Ectodermal cell (in vitro differentiated cells): ENCODE results near the gene OR9A4.

Experiments used
- H3K27ac ChIP-seq: 2 replicates; pipeline ENCODE4 v1.7.0; 2013; ENCODE audit warnings: mild to moderate bottlenecking, low read depth, low read length; ENCODE audit not compliant: insufficient read depth, poor library complexity, severe bottlenecking
- H3K27me3 ChIP-seq: 2 replicates; pipeline ENCODE4 v1.7.0; 2013; ENCODE audit warnings: mild to moderate bottlenecking, low read length; ENCODE audit not compliant: insufficient read depth, control insufficient read depth, poor library complexity, severe bottlenecking
- H3K36me3 ChIP-seq: one replicate; pipeline ENCODE4 v1.7.0; 2013; ENCODE audit warnings: low read length; ENCODE audit not compliant: control insufficient read depth, insufficient read depth
- H3K4me1 ChIP-seq: one replicate; pipeline ENCODE4 v1.7.0; 2013; ENCODE audit warnings: low read length; ENCODE audit not compliant: control insufficient read depth, insufficient read depth
- H3K4me3 ChIP-seq: 2 replicates; pipeline ENCODE4 v1.7.0; 2013; ENCODE audit warnings: low read depth, low read length, control low read depth; ENCODE audit not compliant: insufficient read depth
- H3K9me3 ChIP-seq: 2 replicates; pipeline ENCODE4 v1.7.0; 2013; ENCODE audit warnings: mild to moderate bottlenecking, low read length, moderate library complexity; ENCODE audit not compliant: control insufficient read depth
- WGBS, 2 experiments: methylation state at CpG; one replicate each; pipeline ENCODE4 v1.1.7; 2013; ENCODE audit warnings: missing lambda C conversion rate in 2 of 2; 5-methylcytosine and 5-hydroxymethylcytosine counted together

Gene OR9A4

DNA sequence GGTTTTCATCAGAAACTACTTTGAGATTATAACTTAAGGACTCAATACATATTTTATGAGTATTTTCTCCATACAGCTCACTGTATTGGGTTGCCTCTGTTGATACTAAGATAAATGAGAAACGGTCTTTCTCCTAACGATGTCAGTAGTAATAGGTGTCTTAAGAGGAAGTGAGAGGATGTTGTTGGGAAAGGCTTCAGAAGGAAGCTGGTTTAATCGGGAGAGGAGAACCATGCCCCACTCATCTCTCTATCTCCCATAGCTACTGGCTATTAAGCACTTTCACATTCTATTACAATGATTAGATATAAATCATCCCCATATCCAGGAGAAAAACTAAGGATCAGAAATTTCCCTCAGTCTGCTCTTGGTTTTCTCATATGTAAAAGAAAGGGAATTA is 28.6 kb downstream of the OR9A4 start:
- Histone ChIP-seq H3K27me3 (no peaks in the 10 kb centered on the region), H3K4me1 (no peaks in the 10 kb centered on the region), H3K36me3 (no peaks in the 10 kb centered on the region), H3K4me3 (no peak overlapping the region), H3K27ac (no peak overlapping the region), H3K9me3 (no peaks in the 10 kb centered on the region)
- 92 to 100% methylated on average over 3 of the region's 3 CpGs for WGBS, 2 experiments

DNA sequence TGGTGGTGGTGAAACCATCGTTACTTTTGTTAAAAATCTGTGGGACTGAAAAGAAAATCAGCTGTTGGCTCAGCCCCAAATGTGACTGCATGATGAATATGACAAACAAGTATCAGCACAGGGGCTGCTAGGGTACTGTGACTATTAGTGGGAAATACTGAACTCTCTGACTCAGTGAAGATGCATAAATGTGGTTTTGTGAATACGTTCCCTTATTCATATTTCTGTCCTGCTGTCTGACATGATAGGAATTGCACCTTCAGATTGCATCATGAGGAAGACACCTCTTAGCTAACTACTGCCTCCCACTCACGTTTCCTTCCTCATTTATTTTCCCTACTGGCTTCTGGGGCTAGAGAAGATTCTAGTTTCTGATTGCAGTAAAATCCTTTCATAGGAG is 29.2 kb downstream of the OR9A4 start:
- Histone ChIP-seq H3K36me3 (no peaks in the 10 kb centered on the region), H3K4me1 (no peaks in the 10 kb centered on the region), H3K27me3 (no peaks in the 10 kb centered on the region), H3K27ac (no peak overlapping the region), H3K4me3 (no peak overlapping the region), H3K9me3 (no peaks in the 10 kb centered on the region)
- 90 to 95% methylated on average over 3 of the region's 3 CpGs for WGBS, 2 experiments

DNA sequence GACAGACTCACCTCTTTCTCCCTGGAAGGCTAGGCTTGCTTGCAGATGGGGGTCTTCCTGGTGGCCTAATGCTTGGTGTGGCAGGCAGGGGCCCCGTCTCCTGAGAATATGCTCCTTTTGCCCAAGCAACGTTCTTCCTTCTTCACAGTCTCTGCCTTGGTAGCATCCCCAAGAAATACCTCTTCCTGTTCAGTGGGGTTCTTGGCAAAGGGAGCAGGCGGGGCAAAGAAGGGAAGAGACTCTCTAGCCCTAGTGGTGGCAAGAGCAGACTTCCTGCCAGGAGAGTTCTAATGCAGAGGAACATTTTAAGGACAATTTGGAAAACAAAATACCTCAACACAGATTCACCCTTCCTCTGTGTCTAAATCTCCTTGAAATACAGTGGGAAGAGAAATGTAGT is 30.6 kb downstream of the OR9A4 start, which contains the start of gene CLEC5A:
CLEC5A (minus strand) TSS at position 179 of the 400 bp plus-strand sequence. CDS start 682 bp downstream, outside the sequence.
- WGBS, 2 experiments = 84 to 89% methylated on average over 3 of the region's 3 CpGs
- H3K4me3 ChIP-seq = no peak within 1 kb of the TSS
- no peaks in the 10 kb centered on the region for H3K36me3 ChIP-seq
- no peaks in the 10 kb centered on the region for H3K4me1 ChIP-seq
- no peaks in the 10 kb centered on the region for H3K27me3 ChIP-seq
- no peak within 1 kb of the TSS for H3K27ac ChIP-seq
- H3K9me3 ChIP-seq = no peaks in the 10 kb centered on the region

DNA sequence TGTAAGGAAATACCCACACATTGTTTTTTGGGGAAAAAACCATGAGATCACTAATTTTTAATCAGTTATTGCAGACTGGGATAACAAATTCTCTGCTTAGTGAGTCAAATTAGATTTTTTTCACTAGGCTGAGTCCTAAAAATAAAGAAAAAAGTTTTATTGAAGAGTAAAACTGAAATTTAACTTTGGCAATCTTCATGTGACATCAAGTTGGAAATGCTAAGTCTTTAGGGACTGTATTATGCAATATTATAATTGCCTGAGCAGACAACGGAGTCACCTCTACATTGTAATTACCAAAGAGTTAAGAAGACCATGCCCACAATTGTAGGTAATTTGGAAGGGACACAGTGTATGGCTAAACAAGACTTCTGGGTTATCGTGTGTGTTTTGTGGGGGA is 32.8 kb downstream of the OR9A4 start:
- H3K4me1 ChIP-seq = no peaks in the 10 kb centered on the region
- H3K27ac ChIP-seq = no peak overlapping the region
- no peaks in the 10 kb centered on the region for H3K27me3 ChIP-seq
- 88 to 93% methylated on average over 2 of the region's 2 CpGs for WGBS, 2 experiments
- no peaks in the 10 kb centered on the region for H3K36me3 ChIP-seq
- H3K9me3 ChIP-seq = no peaks in the 10 kb centered on the region
- H3K4me3 ChIP-seq = no peak overlapping the region

DNA sequence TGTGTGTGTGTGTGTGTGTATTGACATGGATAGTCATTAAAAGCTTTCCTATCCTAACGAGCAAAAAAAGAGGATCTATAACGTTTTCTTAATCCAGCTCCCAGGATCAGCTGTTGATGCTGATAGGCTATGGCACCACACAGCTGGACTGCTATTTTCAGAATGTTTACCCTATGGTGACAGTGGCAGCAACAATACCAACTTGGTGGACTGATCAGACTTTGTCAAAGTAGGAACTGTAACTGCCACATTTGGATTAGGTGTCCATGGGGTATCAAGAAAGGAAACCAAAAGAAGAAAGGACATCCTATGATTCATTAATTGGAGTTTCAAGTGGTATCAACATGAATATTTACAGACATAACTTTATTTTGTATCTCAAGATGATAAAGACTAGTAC is 33.3 kb downstream of the OR9A4 start:
- Histone ChIP-seq H3K4me3 (no peak overlapping the region), H3K27ac (no peak overlapping the region), H3K4me1 (no peaks in the 10 kb centered on the region), H3K27me3 (no peaks in the 10 kb centered on the region), H3K9me3 (no peaks in the 10 kb centered on the region), H3K36me3 (no peaks in the 10 kb centered on the region)
- 89 to 92% methylated on average over 2 of the region's 2 CpGs for WGBS, 2 experiments

DNA sequence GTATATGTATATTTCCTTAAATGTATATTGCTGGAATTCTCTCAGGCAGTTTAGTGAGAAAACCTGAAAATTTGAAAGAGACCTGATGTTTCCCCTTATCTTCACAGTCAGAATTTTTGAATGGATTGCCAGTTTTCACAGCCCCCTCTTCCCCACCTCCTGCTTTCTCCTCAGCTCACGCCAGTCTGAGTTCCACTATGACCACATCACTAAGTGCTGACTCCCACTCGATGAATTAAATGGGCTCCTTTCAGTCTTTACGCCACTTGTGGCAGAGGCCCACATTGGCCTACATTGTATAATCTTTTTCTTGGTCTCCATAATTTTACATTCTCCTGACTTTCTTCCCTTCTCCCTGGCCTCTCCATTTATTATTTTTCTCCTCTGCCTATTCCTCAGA is 33.7 kb downstream of the OR9A4 start:
- Histone ChIP-seq H3K27ac (no peak overlapping the region), H3K4me3 (no peak overlapping the region), H3K4me1 (no peaks in the 10 kb centered on the region), H3K9me3 (no peaks in the 10 kb centered on the region), H3K27me3 (no peaks in the 10 kb centered on the region), H3K36me3 (no peaks in the 10 kb centered on the region)
- WGBS, 2 experiments = 93 to 95% methylated on average over 3 of the region's 3 CpGs

DNA sequence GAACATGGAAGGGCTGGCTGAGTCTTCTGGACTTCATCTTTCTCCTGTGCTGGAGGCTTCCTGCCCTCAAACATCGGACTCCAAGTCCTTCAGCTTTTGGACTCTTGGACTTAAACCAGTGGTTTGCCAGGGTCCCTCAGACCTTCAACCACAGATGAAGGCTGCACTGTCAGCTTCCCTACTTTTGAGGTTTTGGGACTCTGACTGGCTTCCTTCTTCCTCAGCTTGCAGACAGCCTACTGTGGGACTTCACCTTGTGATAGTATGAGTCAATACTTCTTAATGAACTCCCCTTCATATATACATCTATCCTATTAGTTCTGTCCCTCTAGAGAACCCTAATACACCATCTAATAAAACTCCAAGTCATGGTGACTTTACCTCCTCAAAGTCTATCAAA is 34.6 kb downstream of the OR9A4 start:
- Histone ChIP-seq H3K36me3 (no peaks in the 10 kb centered on the region), H3K4me3 (no peak overlapping the region), H3K27me3 (no peaks in the 10 kb centered on the region), H3K27ac (no peak overlapping the region), H3K9me3 (no peaks in the 10 kb centered on the region), H3K4me1 (no peaks in the 10 kb centered on the region)
- 95 to 96% methylated on average over 1 of the region's 1 CpG for WGBS, 2 experiments

DNA sequence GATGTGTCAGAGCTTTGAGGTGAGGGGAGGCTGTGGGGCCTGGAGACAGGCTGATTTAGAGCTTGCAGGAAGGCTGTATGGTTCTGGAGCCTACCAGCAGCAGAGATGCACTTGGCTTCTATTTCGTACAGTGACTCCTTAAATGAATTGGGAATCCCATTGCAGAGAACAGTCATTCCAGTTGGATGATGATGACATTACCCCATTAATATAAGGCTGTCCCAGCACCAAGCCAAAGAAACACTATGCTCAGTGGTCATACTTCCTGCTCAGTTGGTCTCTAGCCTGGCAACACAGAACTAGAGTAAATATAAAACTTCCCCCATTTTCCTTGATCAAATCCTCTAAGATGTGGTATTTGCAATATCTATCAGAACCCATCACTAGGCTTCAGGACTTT is 36.3 kb downstream of the OR9A4 start:
- H3K27me3 ChIP-seq = no peaks in the 10 kb centered on the region
- WGBS, 2 experiments = 90 to 98% methylated on average over 1 of the region's 1 CpG
- H3K27ac ChIP-seq = no peak overlapping the region
- H3K4me1 ChIP-seq = no peaks in the 10 kb centered on the region
- no peak overlapping the region for H3K4me3 ChIP-seq
- H3K36me3 ChIP-seq = no peaks in the 10 kb centered on the region
- no peaks in the 10 kb centered on the region for H3K9me3 ChIP-seq

DNA sequence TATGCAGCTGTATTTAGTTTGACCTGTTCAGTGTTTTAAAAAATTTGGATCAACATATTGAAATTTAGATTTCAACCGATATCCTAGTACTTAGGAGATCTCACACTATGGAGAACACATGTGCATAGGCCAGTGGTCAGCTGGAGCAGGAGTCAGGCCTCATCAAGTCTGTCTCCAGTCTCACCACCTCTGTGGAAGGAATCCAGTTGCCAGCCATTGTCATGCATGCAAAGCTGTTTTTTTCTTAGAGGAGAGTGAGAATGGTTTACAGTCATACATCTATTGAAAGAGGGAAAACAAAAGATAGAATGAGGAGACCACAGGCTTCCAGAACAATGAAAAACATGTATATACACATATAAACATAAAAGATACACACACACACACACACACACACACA is 38.1 kb downstream of the OR9A4 start:
- H3K9me3 ChIP-seq = no peaks in the 10 kb centered on the region

DNA sequence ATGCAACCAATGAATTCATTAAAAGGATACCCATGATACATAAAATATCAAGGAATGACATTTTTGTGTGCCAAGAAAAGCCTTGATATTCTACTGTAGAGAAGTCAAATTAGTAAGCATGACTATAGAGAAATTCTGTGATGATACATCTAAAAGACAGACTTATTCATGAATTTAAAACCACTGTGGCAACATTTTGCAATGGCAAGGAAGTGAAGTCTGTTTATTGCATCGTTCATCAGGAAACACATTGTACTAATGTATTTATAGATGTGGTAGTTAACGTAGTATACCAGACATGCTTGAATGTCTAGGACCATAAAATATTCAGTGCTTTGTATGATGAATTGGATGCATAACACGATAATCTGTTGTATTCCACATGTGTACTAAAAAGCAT is 39.9 kb downstream of the OR9A4 start:
- Histone ChIP-seq H3K4me3 (no peak overlapping the region), H3K9me3 (no peaks in the 10 kb centered on the region), H3K27me3 (no peaks in the 10 kb centered on the region), H3K27ac (no peak overlapping the region), H3K4me1 (no peaks in the 10 kb centered on the region), H3K36me3 (no peaks in the 10 kb centered on the region)
- WGBS, 2 experiments = 93 to 96% methylated on average over 2 to 3 of the region's 3 CpGs

More for the DNA sequence above, 38.1 kb downstream of the OR9A4 start:
- Histone ChIP-seq H3K27me3 (no peaks in the 10 kb centered on the region), H3K4me3 (no peak overlapping the region), H3K27ac (no peak overlapping the region), H3K36me3 (no peaks in the 10 kb centered on the region), H3K4me1 (no peaks in the 10 kb centered on the region)
- 81 to 100% methylated on average over 1 of the region's 1 CpG for WGBS, 2 experiments
